Stimulated activated naive CD8-positive, alpha-beta T cell treated with anti-CD3 and anti-CD28 coated beads, Interleukin-15, Interleukin-2, amounts not matched to agents 100 U/mL and 50 U/mL, for 24 hours (primary cell): ENCODE results near the gene RALGDS.

Source experiments
- ATAC-seq: fragments of 150-1000 bp; cut with Tn5 transposase; one replicate; pipeline ENCODE4 v1.10.0; 2021
- DNase-seq: peaks from one replicate; pipeline ENCODE4 v3.0.0; 2021

The RALGDS gene

DNA sequence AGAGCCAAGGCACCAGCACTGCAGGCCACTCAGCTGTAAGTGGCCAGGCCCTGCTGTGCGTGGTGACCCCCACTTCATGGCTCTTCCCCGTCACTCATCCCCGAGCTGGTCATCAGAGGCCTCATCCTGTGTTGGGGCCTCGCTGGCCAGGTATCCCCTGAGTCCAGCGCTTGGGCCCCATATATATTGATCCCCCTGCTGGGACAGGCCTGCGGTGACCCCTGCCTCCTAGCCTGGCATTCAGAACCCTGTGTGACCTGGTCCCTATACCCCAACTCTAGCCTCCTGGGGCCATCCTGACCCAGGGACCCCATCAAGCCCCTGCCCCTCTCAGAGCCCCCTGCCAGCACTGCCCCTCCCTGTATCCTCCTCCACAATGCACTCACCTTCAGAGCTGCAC lies 30.0 kb upstream of the RALGDS start:
- no peak for ATAC-seq
- DNase-seq = no peak

DNA sequence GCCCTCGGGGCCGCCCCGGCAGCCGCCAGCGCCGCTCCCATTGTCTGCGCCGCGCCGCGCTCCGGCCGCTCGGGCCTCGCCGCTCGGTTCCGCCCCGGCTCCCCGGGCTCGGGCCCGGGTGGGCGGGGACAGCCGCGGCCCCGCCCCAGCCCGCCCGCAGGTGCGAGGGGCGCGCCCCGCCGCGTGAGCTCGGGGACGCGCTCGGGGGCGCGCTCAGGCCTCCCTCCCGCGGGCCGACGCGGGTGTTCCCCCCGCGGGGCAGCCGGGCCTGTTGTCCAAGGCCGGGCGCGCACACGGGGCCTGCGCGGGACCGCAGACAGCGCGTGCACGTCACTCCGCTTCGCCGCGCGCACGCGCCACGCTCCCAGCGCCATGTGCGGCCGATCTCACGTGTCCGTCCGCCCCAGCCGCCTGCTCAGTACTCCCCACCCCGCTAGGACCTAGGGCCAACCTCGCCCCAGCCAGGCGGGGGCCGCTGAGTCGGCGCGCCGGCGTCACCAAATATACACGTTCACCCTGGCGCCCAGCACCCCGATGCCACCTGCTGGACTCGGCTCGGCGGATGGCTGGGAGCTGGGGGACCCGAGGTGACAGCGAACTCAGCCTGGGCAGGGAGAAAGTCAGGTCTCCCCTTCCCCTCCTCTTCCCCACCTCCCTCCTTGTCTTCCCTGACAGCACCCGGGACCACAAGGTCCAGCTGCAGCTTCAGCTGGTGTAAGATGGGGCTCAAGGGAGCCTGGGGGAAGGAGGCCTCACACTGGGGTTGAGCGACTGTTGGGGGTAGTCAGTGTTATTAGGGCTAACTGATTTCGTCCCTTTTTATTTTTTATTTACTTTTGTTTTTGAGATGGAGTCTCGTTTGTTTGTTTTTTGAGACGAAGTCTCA lies 28.3 kb upstream of the RALGDS start:
- peak; percentile 79 for ATAC-seq
- peak; percentile 87 for DNase-seq

DNA sequence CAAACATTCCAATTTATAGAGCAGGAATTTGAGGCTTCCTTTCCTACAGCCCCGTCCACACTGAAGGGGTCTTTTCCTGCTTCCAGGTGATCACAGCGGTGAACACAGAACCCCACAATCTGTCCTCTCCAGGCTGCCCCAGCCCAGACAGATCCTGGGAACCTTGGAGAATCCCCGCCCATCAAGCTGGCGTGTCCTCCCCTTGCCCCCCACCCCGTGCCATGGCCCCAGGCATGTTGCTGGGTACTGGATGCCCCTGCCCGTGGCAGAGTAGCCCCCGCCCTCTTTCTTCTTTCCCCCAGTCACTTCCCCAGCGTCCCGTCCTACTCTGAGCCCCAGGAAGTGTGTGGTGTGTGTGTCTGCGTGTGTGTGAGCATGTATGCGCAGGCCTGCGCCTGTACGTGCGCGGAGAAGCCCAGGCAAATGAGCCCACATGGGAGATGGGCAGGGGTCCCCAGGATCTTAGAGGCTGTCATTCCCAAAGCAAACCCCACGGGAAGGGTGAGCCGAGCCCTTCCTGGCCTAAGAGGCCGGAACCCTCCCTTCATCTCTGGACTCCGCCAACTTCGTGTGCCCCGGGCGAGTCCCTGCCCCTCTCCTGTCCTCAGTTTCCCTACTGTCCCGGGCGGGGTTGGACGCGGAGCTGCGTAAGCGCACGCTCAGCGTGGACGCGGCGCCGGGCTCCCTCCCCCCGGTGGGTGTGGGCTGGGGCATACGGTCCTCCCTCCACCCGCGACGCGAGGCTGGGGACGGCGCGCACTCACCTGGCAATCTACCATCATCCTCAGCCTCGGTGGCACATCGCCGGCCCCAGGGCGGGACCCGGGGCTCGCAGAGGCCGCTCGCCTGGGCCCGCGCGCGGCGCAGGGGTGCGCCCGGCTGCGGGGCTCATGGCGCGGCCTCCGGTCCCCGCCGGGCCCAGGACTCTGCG lies 27.4 kb upstream of the RALGDS start:
- ATAC-seq = peak; percentile 11
- DNase-seq = peak; percentile 61

DNA sequence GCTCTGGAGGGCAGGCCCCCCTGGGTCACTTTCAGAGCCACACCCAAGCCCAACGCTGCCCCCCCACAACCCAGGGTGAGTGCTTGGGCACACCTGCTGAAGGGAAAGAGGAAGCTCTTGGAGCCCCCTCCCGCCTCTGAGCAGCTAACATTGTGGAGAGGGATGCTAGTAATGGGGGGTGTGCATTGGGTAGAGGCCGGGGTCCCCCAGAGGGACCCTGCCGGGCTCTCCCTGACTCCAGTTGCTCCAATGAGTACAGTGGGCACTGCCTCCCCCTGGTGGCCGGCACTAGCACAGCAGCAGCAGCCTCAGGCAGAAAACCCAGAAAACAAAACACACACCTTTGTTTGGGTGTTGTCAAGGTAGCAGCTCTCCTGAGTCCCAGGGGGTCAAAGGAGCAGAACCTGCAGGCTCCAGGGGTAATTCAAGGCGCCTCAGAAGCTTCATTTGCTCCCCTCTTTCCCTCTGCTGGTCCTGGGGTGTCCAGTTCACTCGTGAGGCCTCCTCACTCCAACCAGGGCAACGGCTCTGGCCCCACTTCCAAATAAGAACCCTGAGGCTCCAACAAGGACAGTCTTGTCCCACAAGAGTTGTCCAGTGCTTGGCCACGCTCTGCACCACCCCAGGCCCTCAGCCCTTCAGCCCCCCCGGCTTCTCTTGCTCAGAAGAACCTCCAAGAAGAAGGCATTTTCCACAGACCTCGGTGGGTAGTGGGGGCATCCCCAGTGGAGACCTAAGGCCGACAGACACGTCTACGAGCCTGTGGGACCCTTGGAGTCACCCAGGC lies 26.6 kb upstream of the RALGDS start:
- no peak for ATAC-seq
- DNase-seq = peak; percentile 89

DNA sequence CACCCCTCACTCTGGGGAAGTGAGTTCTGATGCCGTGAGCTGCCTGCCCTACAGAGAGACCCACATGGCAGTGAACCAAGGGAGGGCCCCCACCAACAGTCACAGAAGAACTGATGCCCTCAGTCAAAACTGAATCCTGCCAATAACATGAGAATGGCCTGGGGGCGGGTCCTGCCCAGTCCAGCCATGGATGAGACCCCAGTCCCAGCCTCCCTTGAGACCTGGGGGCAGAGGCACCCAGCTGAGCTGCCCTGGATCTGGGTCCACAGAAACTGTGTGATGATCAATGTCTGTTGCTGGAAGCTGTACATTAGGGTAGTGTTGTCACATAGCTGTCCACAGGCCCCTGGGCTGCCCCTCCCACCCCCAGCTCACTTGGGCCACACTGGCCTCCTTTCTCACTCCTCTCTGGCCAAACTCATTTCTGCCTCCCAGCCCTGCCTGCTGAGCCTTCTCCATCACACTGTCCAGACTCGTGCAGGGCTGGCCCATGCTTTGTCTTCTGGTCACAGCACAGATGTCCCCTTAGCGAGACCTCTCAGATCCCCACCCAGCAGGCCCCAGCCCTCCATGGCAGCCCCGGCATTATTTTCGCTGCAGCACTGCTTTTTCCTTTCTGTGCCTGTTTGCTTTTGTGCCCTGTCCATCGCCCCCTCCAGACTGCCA lies 25.8 kb upstream of the RALGDS start:
- DNase-seq (no peak), ATAC-seq (no peak)

DNA sequence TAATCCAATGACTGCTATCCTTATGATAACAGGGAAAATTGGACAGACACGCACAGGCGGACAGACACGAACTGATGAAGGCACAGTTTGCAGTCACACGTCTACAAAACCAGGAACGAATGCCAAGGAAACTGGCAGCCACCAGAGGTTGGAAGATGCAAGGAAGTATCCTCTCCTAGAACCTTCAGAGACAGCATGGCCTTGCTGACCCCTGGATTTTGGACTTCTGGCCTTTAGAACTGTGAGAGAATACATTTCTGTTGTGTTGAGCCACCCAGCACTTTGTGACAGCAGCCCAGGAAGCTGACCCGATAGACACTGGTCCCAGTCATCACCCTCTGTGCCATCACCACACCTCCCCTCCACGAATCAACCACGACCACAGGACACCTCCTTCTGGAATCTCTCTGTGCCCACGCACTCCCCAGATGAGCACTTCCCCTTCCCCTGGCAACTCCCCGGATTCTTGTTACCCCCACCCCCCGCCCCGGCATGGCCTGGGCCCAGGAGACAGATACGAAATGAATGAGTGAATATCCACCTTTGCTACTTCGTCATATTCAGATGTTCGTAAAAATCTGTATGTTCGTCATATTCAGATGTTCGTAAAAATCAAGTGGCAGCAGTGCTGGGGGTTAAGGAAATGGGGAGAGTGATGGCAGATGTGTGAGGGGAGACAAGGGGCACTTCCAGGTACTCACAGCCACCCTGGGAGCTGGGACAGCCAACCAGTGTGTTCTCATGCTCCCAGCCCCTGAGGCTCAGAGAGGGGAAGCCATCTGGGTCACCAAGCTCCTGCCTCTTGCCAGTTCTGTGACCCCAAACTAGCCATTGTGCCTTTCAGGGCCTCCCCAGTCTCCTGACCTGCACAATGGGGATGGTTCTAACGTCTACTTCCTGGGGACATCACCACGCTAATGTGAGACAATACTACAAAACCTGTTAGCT lies 24.1 kb upstream of the RALGDS start:
- ATAC-seq (no peak), DNase-seq (no peak)

DNA sequence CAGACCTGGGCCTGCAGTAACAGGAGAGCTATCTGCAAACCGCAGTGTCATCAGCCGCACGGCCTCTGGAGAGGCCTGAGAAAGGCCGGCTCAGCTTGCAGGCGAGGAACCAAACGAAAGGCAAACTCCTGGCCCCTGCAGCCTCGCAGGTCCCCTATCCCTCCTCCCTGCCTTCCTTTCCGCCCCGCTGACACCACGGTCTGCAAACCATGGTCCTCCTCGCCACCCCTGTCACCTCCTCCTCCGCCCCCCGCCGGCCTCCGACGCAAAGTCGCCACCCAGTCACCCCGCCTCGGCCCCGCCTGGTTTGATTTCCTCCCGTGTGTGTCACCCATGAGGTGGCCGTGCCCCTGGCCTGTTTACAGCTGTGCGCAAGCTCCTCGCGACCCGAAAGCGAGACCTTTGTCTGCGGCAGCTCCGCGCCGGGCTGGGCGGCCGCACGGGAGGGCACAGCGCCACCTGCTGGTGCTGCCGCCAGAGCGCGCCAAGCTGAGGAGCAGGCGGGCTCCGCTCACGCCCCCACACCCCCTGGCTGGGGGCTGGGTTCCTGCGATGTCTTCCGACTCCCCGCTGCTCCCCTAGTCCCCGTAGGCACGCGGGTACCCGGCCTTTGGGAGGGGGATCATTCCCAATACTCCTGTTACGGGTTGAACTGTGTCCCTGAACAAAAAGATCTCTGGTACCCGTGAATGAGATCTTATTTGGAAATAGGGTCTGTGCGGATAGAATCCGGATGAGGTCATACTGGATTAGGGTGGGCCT lies 23.3 kb upstream of the RALGDS start:
- DNase-seq (peak; percentile 93), ATAC-seq (peak; percentile 81)

DNA sequence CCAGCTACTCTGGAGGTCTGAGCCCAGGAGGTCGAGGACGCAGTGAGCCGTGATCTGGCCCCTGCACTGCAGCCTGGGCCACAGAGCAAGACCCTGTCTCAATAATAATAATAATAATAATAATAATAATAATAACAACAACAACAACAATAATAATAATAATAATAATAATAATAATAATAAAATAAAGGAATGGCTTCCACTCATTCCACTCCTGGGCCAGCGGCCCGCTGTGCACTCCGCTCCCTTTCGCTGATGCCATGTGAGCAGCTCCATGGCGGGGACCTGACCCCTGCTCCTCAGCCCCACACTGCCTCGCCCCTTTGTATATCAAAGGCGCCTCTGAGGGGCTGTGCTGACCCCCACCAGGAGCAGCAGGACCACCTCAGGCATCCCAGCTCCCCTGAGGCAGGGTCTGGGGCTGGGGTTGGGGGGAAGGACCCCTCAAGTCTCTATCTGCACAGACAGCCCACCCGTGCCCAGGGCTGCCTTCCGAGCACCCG lies 22.6 kb upstream of the RALGDS start:
- no peak for ATAC-seq
- DNase-seq = no peak

DNA sequence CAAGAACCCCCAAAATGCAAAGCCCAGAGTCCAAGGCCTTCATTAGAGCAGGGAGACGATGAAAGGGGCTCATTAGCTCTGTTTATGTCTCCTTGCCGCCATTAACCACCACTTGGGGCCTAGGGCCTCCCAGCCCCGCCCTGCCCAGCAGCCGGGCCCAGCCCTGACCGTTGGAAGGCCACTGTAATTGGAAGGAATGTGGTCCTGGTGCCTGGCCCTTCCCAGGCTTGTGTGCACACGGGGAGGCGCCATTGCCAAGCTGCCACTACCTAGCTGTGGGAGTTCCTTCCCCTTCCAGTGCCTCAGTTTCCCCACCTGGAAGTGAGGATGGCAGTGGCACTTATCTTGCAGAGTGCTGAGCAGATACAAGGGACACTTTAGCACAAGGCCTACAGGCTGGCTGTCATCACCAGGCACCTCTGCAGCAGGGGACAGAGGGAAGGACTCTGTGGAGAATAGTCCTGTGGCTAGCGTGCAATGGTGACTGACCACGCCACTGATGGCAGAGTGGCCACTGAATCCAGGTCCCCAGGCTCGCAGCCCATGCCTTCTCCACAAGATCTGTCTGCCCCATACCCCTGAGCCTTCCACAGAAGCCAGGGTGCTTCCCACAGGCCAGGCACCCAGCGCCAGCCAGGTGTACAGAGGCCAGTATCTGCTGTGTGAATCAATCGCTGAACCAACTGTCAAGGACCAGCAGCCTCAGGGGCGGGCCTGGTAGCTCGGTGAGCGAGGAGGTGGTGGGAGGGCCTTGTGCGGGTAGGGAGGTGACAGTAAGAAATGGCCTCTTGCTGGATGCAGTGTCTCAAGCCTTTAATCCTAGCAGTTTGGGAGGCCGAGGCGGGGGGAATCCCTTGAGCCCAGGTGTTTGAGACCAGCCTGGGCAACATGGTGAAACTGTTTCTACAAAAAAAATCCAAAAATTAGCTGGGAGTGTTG lies 21.9 kb upstream of the RALGDS start:
- peak; percentile 41 for DNase-seq
- no peak for ATAC-seq

DNA sequence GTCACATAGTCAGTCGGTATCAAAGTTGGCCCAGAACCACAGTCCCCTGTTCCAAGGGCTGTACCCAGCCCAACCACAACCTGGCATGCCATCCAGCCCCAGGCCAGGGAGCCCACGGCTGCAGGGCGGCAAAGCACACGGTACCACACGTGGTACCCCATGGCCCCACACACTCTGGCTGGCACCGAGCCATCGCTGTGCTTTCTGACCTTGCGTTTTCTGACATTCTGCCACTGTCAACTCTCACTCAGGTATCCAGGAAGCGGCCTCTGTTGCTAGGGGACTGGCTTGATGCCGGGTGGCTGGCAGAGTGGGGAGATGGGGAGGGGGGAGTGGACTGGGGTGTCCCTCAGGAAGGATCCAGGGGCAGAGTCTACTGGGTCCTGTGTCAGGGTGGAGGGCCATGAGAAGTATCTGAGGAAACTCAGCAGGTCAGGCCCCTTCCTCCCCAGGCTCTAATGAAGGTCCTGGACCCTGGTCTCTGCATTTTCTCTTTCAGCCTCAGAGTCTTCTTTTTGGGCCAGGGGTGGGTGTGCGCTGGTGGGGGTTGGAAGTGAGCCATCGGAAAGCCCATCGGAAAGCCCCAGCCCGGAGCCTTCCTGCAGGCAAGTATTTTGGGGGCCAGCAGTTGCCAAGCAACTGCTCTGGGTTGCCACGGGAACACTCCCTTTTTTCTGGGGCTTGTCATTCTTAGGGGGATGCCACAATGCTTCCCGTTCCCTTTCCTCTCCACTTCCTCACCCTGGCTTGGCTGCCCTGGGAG lies 21.0 kb upstream of the RALGDS start:
- peak; percentile 26 for ATAC-seq
- peak; percentile 73 for DNase-seq

DNA sequence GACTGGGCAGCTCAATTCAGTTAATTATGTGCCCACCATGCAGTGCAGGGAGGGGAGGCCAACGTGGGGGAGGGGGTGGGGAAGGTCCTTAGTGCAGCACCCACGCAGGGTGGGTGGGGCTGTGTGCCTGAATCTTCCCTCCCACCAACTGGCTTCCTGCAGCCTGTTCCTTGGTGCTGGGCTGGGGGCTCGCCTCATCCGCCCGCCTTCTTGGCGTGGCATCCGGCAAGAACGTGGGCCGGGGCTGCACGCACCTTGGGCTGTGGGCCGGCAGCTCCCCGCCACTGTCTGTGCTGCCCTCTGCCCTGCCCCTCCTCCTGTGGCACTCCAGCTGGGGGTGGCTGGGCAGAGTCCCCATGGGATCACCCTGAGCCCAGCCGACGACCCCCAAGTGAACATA lies 19.6 kb upstream of the RALGDS start:
- no peak for ATAC-seq
- no peak for DNase-seq

DNA sequence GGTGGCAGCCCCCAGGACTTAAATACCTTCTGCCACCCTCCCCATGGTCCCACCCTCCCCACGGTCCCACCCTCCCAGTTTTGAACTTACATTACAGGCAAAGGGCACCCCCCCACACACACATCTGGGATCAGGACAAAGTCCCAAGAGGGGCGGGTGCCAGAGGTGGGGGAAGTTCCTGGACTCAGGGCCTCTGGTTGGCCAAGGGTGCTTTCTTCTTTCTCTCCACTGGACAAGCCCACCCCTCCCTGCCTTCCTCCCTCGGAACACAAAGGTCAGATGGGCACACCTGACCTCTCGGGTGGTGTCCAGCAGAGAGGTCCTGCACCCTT lies 19.1 kb upstream of the RALGDS start:
- DNase-seq (no peak), ATAC-seq (no peak)

DNA sequence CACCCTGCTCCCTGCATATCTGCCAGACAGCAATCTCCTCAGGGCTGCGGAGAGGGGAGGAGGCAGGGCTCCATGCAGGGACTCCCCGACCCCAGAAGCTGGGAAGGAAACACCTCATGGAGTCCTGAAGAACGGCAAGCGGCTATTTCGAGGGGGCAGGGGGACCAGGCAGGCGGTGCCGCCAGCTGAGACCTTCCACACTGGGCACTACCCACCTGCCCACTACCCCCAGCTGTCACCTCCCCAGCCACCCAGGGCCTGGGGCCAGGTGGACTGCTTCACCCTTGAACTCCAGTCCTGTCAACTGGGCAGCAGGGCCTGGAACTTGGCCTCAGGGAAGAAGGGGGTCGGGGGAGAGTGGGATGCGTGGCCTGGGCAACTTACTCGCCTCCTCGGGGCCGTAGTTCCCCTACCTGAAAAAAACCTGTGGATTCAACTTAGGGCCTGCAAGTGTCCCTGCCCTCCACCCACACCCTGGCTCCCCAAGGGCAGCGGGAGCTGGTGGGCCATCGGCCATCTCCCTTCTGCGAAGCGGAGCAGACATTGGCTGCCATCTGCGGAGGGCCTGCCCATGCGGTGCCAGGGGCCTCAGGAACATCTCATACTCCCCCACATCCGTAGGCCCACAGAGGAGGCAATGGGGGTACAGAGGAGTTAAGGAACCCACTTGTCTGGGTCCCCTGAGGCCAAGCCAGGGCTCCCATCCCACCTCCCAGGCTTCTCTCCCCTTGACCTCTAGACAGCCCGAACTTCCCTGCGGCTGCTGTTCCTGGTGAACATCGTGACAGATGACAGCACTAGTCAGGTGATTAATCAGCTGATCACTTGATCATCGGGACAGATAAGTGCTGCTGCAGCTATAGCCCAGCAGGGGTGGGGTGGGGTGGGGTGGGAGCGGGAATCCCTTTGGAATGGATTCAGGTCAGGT lies 18.5 kb upstream of the RALGDS start:
- ATAC-seq (no peak), DNase-seq (no peak)

DNA sequence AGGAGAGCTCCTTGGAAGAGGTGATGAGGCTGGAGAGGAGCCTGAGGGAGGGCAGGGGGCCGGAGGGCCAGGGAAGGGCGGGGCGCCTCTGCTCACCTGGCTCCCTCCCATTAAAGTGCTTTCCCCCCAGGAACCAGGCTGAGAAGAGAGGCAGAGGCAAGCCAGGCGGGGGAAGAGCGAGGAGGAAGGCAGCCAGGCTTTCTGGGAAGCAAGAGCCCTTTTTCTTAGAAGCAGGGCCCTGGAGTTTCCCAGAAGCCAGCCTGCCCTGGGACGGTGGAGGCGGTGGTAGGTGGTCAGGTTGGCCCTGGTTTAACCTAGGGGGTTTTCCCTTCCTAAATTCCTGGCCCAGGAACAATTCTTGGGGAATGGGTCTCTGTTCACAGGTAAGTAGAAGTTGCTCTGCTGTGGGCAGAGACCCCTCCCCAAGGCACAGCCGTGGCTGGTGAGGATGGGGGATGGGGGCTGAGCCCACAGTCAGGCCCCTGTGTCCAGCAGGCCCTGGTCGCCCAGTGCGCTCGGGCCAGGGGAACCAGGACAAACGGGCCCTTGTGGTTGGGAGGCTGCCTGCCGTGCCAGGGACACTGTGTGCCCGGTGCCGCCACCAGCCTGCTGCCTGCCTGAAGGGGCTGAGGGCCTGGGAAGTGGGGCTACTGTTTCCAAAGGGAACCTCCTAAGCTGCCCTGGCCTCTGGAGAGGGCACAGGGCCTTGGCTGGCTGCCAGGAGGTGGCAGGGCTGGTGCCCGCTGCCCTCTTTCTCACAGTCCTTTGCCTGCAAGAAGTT lies 16.6 kb upstream of the RALGDS start:
- DNase-seq = peak; percentile 45

DNA sequence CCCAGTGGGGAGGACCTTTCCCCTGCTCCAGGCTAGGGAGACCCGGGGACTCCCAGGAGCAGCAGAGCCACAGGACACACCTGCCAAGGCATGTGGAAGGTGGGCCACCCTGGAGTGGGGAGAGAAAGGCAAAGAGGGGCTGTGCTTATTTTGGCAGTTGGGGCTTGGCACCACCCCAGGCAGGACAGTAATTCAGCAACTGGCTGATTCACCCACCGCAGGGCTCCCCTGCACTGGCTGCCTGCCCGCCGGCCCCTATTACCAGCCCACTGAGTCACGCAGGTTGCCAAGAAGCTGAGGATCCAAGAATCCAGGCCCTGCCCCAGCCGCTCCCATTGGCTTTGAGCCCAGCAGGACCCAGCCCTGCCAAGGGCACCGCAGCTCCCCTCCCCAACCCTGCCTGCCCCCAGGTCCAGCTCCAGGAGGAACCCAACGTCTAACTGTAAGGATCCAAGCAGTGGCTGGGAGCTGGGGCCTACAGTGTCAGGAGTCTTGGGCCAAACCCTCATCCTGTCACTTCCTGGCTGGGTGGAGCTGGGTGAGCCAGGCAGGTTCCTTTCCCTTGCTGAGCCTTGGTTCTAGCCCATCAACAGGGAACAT lies 14.2 kb upstream of the RALGDS start:
- DNase-seq (peak; percentile 75), ATAC-seq (peak; percentile 55)

More for the DNA sequence above, 16.6 kb upstream of the RALGDS start:
- no peak for ATAC-seq
